T-helper 9 cell (primary cell): ENCODE data around the gene SDHA.
"Not testable (repeated sequence)": the region's sequence is repeated elsewhere in the genome, so short reads cannot be mapped to it uniquely, and the experiment has no call there.

Experiments used
- DNase-seq: peaks from one replicate; pipeline ENCODE4 v3.0.0-alpha.2; 2020

SDHA gene

DNA sequence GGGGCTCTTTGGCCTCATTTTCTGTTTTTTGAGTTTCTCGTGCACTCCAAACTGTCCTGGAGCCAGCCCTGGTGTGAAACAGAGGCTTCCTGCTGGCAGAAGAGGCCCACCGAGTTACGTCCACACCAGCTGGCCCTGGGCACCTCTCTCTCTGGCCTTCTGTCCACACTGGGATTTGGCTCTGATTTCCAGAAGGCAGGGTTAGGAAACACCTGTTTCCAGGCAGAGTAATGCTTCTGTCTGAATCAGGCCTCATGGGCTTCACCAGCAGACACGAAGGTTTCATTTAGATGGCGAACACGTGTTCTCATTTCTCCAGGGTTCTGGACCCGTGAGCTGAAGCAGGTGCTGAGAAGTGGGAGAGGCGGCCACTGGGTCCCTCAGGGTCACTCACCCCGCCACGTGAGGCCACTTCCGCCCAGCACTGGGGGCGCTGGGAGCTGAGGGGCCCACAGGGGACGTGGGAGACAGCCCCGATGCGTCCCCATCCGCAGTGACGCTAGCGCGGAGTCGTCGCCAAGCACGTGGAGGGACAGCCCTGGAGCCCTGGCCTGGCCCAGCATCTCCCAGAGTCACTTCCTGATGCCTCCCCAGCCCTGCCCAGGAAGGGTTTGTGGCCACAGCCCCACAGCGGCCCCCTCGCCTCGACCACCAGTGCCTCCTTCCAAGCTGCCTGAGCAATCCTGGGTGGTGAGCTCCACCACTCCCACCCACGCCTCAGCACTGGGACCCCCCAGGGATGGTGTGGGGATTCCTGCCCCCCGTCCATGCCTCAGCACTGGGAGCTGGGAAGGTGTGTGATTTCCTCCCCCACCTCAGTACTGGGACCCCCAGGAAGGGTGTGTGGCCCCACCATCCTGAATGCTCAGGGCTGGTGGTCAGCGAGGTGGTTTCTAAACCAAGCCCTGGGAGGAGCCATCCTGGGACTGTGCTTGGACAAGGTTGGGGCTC, 31.8 kb upstream of the SDHA start:
- DNase-seq, result no peak

DNA sequence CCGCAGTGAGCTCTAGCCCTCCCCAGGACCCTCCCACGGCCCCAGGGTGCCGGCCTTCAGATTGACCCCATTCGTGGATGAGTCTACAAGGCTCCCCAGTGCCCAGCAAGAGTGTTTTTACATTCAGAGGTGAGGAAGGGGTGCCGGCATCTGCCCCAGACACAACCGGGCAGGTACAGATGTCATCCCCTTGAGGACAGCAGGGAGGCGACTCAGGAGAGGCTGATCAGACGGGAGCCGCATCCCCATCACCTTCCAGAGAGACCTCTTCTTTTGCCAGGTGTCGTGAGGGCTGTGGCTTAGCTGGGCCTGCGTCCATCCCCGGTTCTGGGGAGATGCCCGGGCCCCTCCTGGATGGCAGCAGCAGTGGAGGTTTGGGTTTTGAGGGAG, 31.1 kb upstream of the SDHA start:
- no peak for DNase-seq

DNA sequence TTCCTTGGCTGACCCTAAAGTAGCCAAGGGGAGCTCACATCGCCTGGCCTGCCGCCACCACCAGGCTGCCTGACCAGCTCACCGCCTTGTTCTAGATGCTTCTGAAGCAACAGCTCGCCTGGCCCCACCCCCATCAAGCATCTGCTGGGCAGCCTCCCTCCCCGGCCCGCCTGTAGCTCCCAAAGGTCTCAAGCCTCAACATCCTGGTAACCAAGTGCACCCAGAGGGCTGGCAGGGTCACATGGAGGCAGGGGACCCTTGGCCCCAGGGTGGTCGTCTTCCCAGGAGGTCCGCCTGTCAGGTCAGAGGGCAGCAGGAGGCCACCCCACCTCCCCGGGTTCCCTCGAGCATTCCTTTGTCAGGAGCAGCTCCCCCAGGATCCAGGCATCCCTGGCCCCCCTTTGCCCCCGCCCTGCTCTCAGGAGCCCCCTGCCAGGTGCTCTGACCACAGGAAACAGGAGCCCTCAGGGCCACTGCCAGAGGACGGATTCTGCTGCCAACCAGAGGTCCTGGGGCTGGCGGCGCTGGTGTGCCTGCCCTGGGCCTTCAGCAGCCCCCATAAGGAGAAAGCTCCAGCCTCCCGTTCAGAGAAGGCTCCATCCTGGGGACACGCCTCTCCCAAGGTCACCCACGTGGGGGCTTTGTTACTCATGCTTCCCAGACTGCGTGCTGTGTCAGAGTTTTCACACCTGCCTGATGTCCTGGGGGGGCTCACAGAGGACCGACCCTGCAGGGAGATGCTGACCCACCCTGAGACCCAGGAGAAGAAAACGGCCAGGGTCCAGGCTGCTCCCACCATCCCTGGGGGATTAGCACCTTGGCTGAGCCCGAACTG, 30.3 kb upstream of the SDHA start:
- no peak for DNase-seq

DNA sequence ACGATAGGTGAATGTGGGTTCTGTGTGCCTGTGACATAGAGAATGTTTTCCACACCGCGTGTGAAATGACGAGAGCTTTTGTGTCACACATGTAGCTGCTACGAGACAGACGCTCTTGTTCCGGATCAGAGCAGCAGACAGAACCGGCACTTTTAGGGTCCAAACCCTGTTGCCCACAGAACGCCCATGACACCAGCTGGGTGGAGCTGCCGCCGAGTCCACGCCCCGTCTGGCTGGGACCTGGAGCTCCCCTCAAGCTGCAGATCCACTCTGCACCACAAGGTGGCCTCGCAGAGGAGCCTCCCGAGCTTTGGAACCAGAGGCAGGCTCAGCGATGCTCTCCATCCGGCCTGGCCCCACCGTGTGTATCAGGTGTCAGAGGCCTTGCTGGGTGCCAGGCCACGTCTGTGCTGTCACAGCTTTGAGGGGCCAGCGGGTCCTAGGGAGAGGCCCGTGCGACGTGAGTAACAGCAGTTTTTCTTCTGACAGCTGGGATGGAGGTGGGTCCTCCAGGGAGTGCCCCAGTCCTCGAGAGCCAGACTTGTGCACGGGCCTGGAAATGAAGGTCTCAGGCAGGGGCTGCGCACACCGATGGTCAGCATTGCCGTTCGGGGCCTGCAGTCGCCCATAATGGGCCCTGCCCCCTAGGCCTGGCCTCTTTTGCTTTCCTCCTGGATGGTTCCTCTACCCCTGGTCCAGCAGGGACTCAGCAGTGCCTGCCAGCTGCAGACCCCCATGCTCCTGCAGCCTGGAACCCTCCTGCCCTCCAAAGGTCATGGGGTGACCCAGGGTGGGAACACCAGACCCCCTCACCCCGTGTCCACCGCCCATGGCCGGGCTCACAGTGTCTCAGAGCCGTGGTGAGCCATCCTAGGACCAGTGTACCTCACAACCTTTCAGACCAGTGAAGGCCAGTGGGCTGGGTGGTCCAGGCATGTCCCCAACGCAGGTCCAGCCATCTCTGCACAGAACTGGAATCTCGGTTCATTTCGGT, 29.3 kb upstream of the SDHA start:
- DNase-seq, result peak; percentile 80

DNA sequence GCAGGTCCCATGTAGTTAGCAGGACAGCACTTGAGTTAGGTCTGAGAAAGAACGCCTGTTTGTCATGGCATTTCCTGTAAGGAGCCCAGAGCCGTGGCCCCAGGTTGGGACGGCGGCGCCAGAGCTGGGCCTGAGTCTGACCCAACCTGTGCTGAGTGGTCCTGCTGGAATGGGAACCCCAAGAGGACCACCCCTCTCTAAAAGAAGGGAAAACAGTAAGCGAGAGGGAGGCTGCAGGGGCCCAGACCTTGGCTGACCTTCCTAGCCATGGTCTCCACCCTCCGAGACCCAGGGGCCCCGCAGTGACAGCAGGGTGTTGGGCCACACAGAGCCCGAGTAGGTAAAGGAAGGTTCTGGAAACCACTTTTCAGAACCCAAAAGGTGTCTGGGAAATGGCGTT, 28.6 kb upstream of the SDHA start:
- DNase-seq, result no peak

DNA sequence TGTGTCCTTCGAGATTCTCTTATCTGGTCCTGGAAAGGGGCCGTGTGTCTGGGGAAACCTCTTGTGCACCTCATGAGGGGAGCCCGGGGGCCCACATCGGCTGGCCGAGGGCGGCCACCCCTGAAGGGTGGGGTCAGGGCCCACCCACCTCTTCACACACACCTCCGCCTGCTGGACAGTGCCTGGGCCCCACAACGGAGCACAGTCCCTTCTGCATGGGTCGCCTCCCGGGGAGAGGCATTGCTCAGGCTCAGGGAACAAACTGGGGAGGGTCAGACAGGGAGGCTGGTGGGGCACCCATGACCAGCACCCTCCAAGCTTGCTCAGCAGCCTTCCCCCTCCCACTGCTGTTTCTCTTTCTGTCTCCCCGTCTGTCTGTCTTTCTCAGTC, 28.1 kb upstream of the SDHA start:
- DNase-seq, result no peak

DNA sequence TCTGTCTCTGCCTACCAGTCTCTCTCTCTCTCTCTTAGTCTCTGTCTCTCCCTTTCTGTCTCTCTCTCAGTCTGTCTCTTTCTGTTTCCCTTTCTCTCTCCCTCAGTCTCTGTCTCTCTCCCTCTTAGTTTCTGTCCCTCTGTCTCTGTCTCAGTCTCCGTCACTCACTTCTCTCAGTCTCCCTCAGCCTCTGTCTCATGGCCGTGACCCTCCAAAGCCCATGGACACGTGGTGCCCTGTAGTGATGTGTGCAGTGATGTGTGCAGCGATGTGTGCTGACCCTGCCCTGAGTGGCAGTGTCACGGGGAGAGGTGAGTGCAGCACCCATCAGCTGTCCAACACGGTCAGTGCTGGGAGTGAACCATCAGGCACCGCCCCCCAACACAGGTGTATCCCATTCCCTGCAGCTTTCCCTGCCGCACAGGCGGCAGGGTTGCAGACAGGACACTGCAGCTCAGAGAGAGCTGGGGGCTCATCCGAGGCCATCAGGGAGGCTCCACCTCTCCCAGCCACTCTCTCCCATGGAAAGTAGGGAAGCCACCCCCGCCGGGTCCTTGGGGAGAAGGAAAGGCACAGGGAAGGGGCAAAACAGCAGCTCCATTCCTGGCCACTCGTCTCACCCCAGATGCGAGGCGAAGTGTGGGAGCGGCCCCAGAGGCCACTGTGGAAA, 27.6 kb upstream of the SDHA start:
- no peak for DNase-seq

DNA sequence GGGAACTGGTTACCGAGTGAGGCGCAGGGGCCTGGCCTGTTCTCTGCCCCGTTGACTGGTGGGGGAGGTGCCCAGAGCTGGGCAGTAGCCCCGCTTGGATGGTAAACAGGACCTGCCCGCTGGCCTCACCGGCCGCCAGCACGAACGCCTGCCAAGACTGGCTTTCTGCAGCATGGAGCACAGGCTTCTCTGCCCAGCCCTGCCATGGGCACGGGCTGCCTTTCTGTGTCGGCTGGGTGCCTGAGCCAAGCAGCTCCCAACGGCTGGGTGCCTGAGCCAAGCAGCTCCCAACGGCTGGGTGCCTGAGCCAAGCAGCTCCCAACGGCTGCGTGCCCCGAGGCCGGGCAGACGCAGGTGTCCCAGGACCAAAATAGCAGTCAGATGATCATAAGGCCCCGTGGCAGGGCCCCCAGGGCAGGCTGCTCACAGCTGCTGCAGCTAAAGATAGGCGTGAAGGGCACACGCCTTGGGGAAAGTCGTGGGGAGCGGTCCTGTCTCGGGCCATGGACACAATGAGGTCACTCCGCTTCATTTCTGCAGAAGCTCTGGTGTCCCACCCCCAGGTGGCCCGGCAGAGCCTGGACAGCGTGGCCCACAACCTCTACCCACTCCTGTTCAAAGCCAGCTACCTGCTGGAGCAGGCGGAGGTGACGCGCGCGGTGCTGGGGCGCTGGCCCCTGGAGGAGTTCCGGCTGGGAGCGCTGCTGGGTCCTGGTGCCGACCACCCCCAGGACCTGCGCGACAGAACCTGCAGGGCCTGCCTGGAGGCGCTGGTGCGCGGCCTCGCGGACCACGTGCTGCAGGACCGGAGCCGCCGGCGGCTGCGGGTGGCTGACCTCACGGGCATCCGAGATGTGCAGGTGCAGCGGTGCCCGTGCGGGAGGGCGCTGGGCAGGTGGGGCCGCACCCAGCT, 26.8 kb upstream of the SDHA start, which contains the start of gene LRRC14B:
Gene LRRC14B (plus strand): TSS at position 460 of the 913 bp plus-strand sequence. CDS start 44 bp downstream, at position 504.
- no peak for DNase-seq

DNA sequence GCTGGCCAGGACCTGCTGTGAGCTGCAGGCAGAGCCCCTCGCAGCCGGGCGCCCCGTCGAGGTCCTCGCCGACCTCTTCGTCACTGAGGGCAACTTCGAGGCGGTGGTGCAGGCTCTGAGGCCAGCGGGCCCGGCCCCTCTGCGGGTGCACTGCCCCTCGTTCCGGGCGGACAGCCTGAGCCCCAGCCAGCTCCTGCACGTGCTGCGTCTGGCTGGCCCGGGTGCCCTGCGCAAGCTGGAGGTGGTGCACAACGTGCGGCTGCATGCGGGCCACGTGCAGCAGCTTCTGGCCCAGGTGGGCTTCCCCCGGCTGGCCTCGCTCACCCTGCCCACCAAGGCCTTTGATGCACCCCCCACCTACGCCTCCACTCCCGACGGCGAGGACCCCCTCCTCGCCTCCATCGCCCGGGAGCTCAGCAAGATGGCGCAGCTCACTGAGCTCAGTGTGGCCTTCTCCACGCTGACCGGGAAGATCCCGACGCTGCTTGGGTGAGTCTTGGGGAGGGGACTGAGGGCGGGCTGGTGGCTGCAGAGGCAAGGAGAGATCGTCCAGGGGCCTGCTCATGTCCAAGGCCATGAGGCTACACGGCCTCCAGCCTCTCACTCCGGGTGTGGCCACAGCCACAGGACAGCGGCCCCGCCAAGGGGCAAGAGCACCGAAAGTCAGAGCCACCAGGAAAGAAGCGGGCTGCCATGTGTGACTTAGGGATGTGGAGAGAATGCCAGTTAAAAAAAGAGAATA, 26.0 kb upstream of the SDHA start:
- DNase-seq, result no peak

DNA sequence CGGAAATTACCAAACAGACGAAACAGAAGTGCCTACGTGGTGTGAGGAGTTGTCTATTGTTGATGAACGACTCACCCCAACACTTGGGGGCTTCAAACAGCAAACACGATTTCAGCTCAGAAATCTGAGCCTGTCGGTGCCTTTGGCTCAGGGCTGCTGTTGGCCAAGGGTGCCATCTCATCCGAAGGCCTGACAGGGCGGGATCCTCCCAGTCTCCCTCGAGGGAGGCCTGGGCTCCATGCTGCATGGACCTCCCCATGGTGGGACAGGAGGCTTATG, 25.5 kb upstream of the SDHA start:
- DNase-seq, result no peak

DNA sequence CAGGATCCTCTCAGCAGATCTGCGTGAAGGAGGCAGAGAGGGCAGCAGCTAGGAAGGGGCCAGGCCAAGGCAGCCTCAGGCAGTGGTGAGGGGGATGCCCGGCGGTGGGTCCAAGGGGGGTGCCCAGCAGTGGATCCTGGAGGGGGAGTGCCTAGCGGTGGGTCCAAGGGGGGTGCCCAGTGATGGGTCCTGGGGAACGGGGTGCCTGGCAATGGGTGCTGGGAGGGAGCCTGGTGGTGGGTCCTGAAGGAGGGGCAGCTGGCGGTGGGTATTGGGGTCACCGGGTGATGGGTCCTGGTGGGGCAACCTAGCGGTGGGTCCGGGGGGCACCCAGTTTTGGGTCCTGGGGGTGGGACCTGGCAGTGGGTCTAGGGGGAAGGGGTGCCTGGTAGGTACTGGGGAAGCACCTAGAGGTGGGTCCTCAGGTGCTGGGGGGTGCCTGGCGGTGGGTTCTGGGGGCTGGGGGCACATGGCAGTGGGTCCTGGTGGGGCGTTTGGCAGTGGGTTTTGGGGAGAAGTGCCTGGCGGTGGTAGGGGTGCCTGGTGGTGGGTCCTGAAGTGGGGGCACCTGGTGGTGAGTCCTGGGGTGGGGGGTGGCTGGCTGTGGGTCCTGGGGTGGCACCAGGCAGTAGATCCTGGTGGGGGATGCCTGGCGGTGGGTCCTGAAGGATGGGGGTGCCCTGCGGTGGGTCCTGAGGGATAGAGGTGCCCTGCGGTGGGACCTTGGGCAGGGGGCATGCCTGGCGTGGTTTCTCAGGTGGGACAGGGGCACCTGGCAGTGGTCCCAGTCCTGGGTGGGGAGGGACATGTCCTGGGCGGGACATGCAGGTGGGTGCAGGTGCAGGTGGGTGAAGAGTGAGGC, 24.9 kb upstream of the SDHA start:
- DNase-seq, result no peak

DNA sequence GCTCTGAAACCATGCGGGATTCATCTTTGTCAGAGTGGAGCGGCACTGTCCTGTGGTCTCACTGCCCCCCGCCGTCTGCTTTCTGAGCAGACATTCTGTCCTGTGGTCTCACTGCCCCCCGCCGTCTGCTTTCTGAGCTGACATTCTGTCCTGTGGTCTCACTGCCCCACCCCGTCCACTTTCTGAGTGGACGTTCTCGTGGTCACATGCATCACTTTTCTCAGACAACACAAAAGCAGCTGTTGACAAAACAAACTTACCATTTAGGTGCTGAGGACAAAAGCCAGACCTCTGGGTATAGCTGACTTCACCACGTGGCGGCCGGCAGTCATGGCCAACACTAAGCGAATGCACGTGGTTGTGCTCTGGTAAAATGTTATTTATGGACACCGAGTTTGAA, 24.0 kb upstream of the SDHA start:
- DNase-seq, result no peak

DNA sequence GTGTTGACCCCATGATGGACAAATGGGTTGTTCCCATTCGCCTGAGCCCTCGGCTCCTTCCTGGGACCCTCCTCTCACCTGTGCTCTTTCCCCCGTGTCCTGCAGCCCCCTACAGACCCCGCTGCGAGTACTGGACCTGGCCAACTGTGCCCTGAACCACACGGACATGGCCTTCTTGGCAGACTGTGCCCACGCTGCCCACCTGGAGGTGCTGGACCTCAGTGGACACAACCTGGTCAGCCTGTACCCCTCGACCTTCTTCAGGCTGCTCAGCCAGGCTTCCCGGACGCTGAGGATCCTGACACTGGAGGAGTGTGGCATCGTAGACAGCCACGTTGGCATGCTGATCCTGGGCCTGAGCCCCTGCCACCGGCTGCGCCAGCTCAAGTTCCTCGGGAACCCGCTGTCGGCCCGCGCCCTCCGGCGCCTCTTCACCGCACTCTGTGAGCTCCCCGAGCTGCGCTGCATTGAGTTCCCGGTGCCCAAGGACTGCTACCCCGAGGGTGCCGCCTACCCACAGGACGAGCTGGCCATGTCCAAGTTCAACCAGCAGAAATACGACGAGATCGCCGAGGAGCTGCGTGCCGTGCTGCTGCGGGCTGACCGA, 23.4 kb upstream of the SDHA start:
- no peak for DNase-seq

DNA sequence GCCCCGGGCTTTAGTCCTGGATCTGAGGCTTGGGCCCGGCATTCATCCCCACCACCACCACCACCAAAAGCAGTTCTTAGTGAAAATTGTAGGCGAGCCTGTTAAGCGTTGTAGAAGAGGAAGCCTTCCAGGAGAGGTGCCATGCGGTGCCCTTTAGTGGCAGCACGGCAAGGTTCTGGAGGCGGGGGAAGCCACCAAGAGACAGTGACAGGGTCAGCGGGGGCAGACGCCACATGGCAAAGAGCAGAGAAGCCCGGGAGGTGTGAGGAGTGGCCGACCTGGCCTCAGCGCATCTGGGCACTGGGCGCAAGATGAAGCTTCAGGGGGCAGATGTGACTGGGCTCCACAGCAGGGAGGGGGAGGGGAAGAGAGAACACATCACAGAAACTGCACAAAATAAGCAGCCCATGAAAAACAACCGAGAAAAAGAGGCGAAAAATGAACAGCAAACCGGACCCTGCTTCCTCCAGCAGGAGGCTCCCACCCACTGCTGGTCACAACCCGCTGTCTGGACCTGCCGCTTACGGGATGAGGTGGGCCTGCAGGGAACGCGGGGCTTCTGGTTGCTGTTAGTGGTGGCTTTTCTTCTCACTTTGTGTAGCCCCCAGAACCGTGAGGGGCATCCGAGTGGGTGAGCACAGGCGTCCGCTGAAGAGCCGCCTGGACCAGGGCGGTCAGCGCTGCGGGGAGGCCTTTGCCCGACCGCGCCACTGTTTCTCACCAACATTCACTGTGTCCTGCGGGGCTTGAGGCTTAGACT, 22.5 kb upstream of the SDHA start:
- DNase-seq, result no peak

DNA sequence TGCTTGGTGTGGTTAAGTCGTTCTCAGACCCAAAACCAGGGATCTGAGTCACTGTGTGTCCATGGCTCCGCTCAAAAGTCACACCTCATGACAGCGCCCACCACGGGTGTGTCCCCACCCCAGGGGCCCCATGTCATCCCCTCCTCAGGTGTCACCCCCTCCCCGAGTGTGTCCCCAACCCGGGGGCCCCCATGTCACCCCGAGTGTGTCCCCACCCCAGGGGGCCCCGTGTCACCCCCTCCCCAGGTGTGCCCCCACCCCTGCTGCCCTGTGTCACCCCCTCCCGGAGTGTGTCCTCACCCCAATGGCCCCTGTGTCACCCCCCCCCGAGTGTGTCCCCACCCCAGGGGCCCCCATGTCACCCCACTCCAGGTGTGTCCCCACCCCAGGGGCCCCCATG, 21.8 kb upstream of the SDHA start:
- no peak for DNase-seq

DNA sequence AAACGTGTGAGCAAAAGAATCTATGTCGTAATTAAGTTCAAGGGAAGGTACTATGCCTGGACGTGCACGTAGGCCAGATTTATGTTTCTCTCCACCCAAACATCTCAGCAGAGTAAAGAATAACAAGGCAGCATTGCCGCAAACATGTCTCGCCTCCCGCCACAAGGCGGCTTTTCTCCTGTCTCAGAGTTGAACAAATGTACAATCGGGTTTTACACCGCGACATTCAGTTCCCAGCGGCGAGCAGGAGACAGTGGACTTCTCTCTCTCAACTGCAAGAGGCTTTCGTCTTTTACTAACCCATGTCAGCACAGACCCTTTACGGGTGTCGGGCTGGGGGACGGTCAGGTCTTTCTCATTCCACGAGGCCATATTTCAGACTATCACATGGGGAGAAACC, 21.1 kb upstream of the SDHA start:
- not testable (repeated sequence) for DNase-seq

DNA sequence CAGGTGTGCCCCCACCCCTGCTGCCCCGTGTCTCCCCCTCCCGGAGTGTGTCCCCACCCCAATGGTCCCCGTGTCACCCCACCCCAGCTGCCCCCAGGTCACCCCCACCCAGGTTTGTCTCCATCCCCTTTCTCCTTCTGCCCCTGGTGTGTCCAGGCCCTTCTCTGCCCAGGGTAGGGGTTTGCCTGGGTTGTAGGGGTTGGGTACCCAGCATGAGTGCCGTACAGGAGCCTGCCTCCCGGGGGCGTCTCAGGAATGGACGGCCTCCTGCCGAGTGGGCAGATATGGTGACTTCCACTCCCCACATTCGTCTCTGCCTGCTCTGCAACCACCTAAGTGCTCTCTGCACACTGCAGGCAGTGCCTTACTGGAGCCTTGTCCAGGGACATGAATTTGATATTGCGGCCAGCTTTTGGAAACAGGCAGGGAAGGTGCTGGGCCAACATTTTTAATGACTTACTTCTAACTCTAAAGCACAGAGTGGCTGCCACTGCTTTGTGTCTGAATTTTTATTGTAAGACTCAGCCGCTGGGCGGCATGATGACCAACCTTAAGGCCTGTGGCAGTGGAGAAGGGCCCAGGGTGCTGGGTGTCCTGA, 20.1 kb upstream of the SDHA start:
- no peak for DNase-seq
